ENCODE data around the gene HIP1R. TPM values are rescaled to one million over a fixed set of nuclear protein-coding genes. Genes with fewer than 3 reads are reported as not detected.

Gene HIP1R
- total and polyA plus RNA-seq, 10 of the 15 experiments (the other 5 are each of a cell fraction or from before 2014, with no cell fraction given), result 0.18 to 27.7 (median 11.7) TPM

DNA sequence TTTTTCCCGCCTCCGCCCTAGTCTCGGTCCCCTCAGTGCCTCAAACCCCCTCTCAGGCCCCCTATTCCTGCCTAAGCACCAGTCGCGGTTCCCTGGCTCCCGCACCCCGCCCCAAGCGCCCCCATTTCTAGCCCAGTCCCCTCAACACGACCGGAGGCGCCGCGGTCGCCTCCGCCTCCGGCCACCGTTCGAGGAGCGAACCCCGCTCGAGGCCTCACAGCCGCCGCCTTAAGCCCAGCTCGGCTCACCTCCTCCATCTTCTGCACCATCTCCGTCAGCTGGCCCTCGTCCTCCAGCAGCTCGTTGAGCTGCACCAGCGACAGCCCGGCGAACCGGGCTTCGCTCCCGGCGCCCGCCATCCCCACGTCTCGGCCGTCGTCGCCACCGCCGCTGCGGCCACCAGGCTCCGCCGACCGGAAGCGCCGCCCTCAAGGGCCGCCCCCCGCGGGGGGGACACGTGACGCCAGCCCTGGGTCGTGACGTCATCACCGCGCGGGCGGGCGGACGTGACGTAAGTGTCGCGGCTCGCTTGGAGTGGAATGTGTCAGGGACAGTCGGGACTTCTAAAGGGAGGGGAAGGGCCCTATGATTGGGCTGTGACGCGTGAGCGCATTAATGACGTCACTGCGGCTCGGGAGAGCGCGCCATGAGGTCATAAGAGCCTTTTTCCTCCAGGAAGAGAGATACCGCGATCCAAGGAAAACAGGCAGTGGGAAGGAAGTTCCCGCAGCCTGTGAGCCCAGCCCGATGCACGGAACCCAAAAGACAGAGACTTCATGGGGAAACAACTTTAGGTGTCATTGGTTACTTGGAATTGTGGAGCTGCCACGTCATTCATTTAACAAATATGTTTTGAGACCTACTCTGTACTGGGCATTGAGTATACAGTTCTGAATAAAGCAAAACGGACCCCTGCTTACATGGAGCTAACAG lies 60.7 kb downstream of the HIP1R start, which contains the start of gene VPS37B (continued):
- TF ChIP-seq, protein P1, sequence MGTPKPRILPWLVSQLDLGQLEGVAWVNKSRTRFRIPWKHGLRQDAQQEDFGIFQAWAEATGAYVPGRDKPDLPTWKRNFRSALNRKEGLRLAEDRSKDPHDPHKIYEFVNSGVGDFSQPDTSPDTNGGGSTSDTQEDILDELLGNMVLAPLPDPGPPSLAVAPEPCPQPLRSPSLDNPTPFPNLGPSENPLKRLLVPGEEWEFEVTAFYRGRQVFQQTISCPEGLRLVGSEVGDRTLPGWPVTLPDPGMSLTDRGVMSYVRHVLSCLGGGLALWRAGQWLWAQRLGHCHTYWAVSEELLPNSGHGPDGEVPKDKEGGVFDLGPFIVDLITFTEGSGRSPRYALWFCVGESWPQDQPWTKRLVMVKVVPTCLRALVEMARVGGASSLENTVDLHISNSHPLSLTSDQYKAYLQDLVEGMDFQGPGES (IDR thresholded peaks at IDR 0.05), result no peak
- TF ChIP-seq, protein P2, sequence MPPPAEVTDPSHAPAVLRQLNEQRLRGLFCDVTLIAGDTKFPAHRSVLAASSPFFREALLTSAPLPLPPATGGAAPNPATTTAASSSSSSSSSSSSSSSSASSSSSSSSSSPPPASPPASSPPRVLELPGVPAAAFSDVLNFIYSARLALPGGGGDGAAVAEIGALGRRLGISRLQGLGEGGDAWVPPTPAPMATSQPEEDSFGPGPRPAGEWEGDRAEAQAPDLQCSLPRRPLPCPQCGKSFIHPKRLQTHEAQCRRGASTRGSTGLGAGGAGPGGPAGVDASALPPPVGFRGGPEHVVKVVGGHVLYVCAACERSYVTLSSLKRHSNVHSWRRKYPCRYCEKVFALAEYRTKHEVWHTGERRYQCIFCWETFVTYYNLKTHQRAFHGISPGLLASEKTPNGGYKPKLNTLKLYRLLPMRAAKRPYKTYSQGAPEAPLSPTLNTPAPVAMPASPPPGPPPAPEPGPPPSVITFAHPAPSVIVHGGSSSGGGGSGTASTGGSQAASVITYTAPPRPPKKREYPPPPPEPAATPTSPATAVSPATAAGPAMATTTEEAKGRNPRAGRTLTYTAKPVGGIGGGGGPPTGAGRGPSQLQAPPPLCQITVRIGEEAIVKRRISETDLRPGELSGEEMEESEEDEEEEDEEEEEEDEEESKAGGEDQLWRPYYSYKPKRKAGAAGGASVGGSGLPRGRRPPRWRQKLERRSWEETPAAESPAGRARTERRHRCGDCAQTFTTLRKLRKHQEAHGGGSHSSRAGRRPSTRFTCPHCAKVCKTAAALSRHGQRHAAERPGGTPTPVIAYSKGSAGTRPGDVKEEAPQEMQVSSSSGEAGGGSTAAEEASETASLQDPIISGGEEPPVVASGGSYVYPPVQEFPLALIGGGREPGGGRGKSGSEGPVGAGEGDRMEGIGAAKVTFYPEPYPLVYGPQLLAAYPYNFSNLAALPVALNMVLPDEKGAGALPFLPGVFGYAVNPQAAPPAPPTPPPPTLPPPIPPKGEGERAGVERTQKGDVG (CRISPR knock-in tag; IDR thresholded peaks at IDR 0.05), result 0 out of 2 replicates have a peak, but pooled peaks have one; percentile 52
- TF ChIP-seq, protein P3, sequence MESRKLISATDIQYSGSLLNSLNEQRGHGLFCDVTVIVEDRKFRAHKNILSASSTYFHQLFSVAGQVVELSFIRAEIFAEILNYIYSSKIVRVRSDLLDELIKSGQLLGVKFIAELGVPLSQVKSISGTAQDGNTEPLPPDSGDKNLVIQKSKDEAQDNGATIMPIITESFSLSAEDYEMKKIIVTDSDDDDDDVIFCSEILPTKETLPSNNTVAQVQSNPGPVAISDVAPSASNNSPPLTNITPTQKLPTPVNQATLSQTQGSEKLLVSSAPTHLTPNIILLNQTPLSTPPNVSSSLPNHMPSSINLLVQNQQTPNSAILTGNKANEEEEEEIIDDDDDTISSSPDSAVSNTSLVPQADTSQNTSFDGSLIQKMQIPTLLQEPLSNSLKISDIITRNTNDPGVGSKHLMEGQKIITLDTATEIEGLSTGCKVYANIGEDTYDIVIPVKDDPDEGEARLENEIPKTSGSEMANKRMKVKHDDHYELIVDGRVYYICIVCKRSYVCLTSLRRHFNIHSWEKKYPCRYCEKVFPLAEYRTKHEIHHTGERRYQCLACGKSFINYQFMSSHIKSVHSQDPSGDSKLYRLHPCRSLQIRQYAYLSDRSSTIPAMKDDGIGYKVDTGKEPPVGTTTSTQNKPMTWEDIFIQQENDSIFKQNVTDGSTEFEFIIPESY (IDR thresholded peaks at IDR 0.05), result peak; percentile 46; the same call in 1 of the 2 replicates
- TF ChIP-seq, protein P4, sequence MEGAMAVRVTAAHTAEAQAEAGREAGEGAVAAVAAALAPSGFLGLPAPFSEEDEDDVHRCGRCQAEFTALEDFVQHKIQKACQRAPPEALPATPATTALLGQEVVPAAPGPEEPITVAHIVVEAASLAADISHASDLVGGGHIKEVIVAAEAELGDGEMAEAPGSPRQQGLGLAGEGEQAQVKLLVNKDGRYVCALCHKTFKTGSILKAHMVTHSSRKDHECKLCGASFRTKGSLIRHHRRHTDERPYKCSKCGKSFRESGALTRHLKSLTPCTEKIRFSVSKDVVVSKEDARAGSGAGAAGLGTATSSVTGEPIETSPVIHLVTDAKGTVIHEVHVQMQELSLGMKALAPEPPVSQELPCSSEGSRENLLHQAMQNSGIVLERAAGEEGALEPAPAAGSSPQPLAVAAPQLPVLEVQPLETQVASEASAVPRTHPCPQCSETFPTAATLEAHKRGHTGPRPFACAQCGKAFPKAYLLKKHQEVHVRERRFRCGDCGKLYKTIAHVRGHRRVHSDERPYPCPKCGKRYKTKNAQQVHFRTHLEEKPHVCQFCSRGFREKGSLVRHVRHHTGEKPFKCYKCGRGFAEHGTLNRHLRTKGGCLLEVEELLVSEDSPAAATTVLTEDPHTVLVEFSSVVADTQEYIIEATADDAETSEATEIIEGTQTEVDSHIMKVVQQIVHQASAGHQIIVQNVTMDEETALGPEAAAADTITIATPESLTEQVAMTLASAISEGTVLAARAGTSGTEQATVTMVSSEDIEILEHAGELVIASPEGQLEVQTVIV (IDR thresholded peaks at IDR 0.05; ENCODE audit: borderline replicate concordance, partially characterized antibody), result peak; percentile 36
- TF ChIP-seq BHLHE40 (IDR thresholded peaks at IDR 0.05; ENCODE audit: borderline replicate concordance in 1 of 2, low read depth in 2 of 2, low read length in 1 of 2) (peak; percentile 85 to 95; a peak in 3 of 4 replicates), EGR1 (IDR thresholded peaks at IDR 0.05; ENCODE audit: borderline replicate concordance in 1 of 2, low read depth in 2 of 2, low read length in 2 of 2) (peak in 1 of 2 experiments; percentile 85; a peak in 2 of 3 replicates), SIN3A (IDR thresholded peaks at IDR 0.05; ENCODE audit: low read depth, low read length) (peak; percentile 51; the same call in 1 of the 2 replicates), SMARCA5 (IDR thresholded peaks at IDR 0.05) (peak; percentile 95), GABPA (IDR thresholded peaks at IDR 0.05; ENCODE audit: low read depth) (peak; percentile 82), CBX5 (IDR thresholded peaks at IDR 0.05; ENCODE audit: low read depth) (no peak), NR2C2 (IDR thresholded peaks at IDR 0.05; ENCODE audit: borderline replicate concordance, control insufficient read depth, insufficient read length, low read depth) (no peak), CHD4 (IDR thresholded peaks at IDR 0.05) (no peak), HDAC2 (IDR thresholded peaks at IDR 0.05) (no peak), RCOR1 (conservative IDR thresholded peaks at IDR 0.05; ENCODE audit: low read depth, low read length) (peak; percentile 89; the same call in 1 of the 2 replicates), FOXK2 (IDR thresholded peaks at IDR 0.05) (no peak)
- TF ChIP-seq, protein P5, sequence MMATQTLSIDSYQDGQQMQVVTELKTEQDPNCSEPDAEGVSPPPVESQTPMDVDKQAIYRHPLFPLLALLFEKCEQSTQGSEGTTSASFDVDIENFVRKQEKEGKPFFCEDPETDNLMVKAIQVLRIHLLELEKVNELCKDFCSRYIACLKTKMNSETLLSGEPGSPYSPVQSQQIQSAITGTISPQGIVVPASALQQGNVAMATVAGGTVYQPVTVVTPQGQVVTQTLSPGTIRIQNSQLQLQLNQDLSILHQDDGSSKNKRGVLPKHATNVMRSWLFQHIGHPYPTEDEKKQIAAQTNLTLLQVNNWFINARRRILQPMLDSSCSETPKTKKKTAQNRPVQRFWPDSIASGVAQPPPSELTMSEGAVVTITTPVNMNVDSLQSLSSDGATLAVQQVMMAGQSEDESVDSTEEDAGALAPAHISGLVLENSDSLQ (IDR thresholded peaks at IDR 0.05), result peak; percentile 36; the same call in 1 of the 2 replicates

All from GM12878 (cell line).